MM.1S (cell line): ENCODE results near the gene BFSP1.

Experiments used
- DNase-seq: peaks from one replicate; pipeline ENCODE4 v3.0.0-alpha.2; 2015
- H2AFZ ChIP-seq: fragments of 300-600 bp; sonication (generic); 2 replicates; pipeline ENCODE4 v1.6.0; 2016; ENCODE audit warnings: antibody characterized with exemption, low read length
- H3F3A ChIP-seq: fragments of 300-600 bp; sonication (generic); 2 replicates; pipeline ENCODE4 v1.6.1; 2016; ENCODE audit warnings: mild to moderate bottlenecking, antibody characterized with exemption, low read length, moderate library complexity, mixed read lengths; ENCODE audit not compliant: insufficient read depth
- H3K27ac ChIP-seq: fragments of 300-600 bp; sonication (generic); 2 replicates; pipeline ENCODE4 v1.5.1; 2016; ENCODE audit warnings: mild to moderate bottlenecking, low read length
- H3K27me3 ChIP-seq: fragments of 300-600 bp; sonication (generic); replicated peaks from 2 replicates; pipeline ENCODE4 v1.6.0; 2016; ENCODE audit warnings: low read length; ENCODE audit not compliant: insufficient read depth
- H3K36me3 ChIP-seq: fragments of 300-600 bp; sonication (generic); replicated peaks from 2 replicates; pipeline ENCODE4 v1.6.1; 2016; ENCODE audit warnings: mild to moderate bottlenecking, low read length, mixed read lengths; ENCODE audit not compliant: insufficient read depth
- H3K4me1 ChIP-seq: fragments of 300-600 bp; sonication (generic); 2 replicates; pipeline ENCODE4 v1.6.1; 2016; ENCODE audit warnings: low read length, mixed read lengths
- H3K4me2 ChIP-seq: fragments of 300-600 bp; sonication (generic); 2 replicates; pipeline ENCODE4 v1.6.0; 2016; ENCODE audit warnings: low read depth, low read length
- H3K4me3 ChIP-seq: fragments of 300-600 bp; sonication (generic); 2 replicates; pipeline ENCODE4 v1.5.1; 2016; ENCODE audit warnings: low read length, mixed read lengths
- H3K79me2 ChIP-seq: fragments of 300-600 bp; sonication (generic); 2 replicates; pipeline ENCODE4 v1.6.1; 2016; ENCODE audit warnings: mixed run types, low read length, mixed read lengths
- H3K9ac ChIP-seq: fragments of 300-600 bp; sonication (generic); 2 replicates; pipeline ENCODE4 v1.6.1; 2016; ENCODE audit warnings: low read length, mixed read lengths
- H3K9me2 ChIP-seq: fragments of 300-600 bp; sonication (generic); replicated peaks from 2 replicates; pipeline ENCODE4 v1.6.1; 2016; ENCODE audit warnings: mild to moderate bottlenecking, low read length, mixed read lengths; ENCODE audit not compliant: insufficient read depth
- H3K9me3 ChIP-seq: fragments of 300-600 bp; sonication (generic); replicated peaks from 2 replicates; pipeline ENCODE4 v1.6.1; 2016; ENCODE audit warnings: mild to moderate bottlenecking, low read length, mixed read lengths; ENCODE audit not compliant: insufficient read depth
- H4K20me1 ChIP-seq: fragments of 300-600 bp; sonication (generic); 2 replicates; pipeline ENCODE4 v1.6.1; 2016; ENCODE audit warnings: mild to moderate bottlenecking, low read length, moderate library complexity, mixed read lengths; ENCODE audit not compliant: insufficient read depth
- EZH2 ChIP-seq: fragments of 300-600 bp; sonication (generic); optimal IDR thresholded peaks from 2 replicates; pipeline ENCODE3; 2017; ENCODE audit warnings: low read depth, mild to moderate bottlenecking, antibody characterized with exemption, low read length, mixed read lengths
- EZH2phosphoT487 ChIP-seq: fragments of 300-600 bp; sonication (generic); IDR thresholded peaks from 2 replicates; pipeline ENCODE4 v1.6.1; 2018; ENCODE audit warnings: antibody characterized with exemption, low read length
- TF ChIP-seq, protein P1 (sequence below): fragments of 300-600 bp; sonication (generic); IDR thresholded peaks from 2 replicates; pipeline ENCODE4 v1.5.1; 2016; ENCODE audit warnings: antibody characterized with exemption, low read length, mixed read lengths

The BFSP1 gene

GRCh38 chr20:17473659-17474058, 57.5 kb downstream of the BFSP1 start:
- no peak overlapping the region for H3K9ac ChIP-seq
- no peak overlapping the region for H2AFZ ChIP-seq
- no peaks in the 10 kb centered on the region for H3K27me3 ChIP-seq
- H3K4me2 ChIP-seq: no peak overlapping the region
- H4K20me1 ChIP-seq: no peaks in the 10 kb centered on the region
- no peaks in the 10 kb centered on the region for H3K36me3 ChIP-seq
- H3K9me2 ChIP-seq: no peaks in the 10 kb centered on the region
- H3K4me3 ChIP-seq: no peak overlapping the region
- H3K9me3 ChIP-seq: no peaks in the 10 kb centered on the region
- TF ChIP-seq, protein P1, sequence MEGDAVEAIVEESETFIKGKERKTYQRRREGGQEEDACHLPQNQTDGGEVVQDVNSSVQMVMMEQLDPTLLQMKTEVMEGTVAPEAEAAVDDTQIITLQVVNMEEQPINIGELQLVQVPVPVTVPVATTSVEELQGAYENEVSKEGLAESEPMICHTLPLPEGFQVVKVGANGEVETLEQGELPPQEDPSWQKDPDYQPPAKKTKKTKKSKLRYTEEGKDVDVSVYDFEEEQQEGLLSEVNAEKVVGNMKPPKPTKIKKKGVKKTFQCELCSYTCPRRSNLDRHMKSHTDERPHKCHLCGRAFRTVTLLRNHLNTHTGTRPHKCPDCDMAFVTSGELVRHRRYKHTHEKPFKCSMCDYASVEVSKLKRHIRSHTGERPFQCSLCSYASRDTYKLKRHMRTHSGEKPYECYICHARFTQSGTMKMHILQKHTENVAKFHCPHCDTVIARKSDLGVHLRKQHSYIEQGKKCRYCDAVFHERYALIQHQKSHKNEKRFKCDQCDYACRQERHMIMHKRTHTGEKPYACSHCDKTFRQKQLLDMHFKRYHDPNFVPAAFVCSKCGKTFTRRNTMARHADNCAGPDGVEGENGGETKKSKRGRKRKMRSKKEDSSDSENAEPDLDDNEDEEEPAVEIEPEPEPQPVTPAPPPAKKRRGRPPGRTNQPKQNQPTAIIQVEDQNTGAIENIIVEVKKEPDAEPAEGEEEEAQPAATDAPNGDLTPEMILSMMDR: no peak
- TF ChIP-seq EZH2 (no peak), EZH2phosphoT487 (no peak)
- DNase-seq: no peak
- H3K27ac ChIP-seq: no peak overlapping the region
- H3F3A ChIP-seq: no peaks in the 10 kb centered on the region
- H3K4me1 ChIP-seq: no peaks in the 10 kb centered on the region
- no peaks in the 10 kb centered on the region for H3K79me2 ChIP-seq

GRCh38 chr20:17471606-17472187, 59.5 kb downstream of the BFSP1 start:
- Histone ChIP-seq H3K9ac (no peak overlapping the region), H3K4me1 (no peaks in the 10 kb centered on the region), H3K9me2 (no peaks in the 10 kb centered on the region), H3K79me2 (no peaks in the 10 kb centered on the region), H3K9me3 (no peaks in the 10 kb centered on the region), H3K4me3 (no peak overlapping the region), H3K36me3 (no peaks in the 10 kb centered on the region), H3K4me2 (no peak overlapping the region), H3K27me3 (no peaks in the 10 kb centered on the region), H4K20me1 (no peaks in the 10 kb centered on the region), H3K27ac (no peak overlapping the region), H3F3A (no peaks in the 10 kb centered on the region), H2AFZ (no peak overlapping the region)
- TF ChIP-seq EZH2 (no peak), EZH2phosphoT487 (no peak)
- TF ChIP-seq, protein P1: no peak
- DNase-seq: no peak

GRCh38 chr20:17470973-17471372, 60.2 kb downstream of the BFSP1 start:
- no peaks in the 10 kb centered on the region for H3K27me3 ChIP-seq
- H3K9me3 ChIP-seq: no peaks in the 10 kb centered on the region
- no peaks in the 10 kb centered on the region for H3K79me2 ChIP-seq
- no peaks in the 10 kb centered on the region for H3K9me2 ChIP-seq
- H3K9ac ChIP-seq: no peak overlapping the region
- no peak overlapping the region for H2AFZ ChIP-seq
- no peaks in the 10 kb centered on the region for H3K36me3 ChIP-seq
- no peak overlapping the region for H3K27ac ChIP-seq
- no peak overlapping the region for H3K4me2 ChIP-seq
- DNase-seq: no peak
- TF ChIP-seq EZH2phosphoT487 (no peak), EZH2 (no peak)
- TF ChIP-seq, protein P1: no peak
- H3F3A ChIP-seq: no peaks in the 10 kb centered on the region
- no peak overlapping the region for H3K4me3 ChIP-seq
- H4K20me1 ChIP-seq: no peaks in the 10 kb centered on the region
- H3K4me1 ChIP-seq: no peaks in the 10 kb centered on the region
